Measurements from ENCODE around the gene SYT8. TPM values are rescaled to one million over a fixed set of nuclear protein-coding genes. Genes with fewer than 3 reads are reported as not detected.

The SYT8 gene
- total and polyA plus RNA-seq, 11 donors: 0.08 TPM; not detected in 10

DNA sequence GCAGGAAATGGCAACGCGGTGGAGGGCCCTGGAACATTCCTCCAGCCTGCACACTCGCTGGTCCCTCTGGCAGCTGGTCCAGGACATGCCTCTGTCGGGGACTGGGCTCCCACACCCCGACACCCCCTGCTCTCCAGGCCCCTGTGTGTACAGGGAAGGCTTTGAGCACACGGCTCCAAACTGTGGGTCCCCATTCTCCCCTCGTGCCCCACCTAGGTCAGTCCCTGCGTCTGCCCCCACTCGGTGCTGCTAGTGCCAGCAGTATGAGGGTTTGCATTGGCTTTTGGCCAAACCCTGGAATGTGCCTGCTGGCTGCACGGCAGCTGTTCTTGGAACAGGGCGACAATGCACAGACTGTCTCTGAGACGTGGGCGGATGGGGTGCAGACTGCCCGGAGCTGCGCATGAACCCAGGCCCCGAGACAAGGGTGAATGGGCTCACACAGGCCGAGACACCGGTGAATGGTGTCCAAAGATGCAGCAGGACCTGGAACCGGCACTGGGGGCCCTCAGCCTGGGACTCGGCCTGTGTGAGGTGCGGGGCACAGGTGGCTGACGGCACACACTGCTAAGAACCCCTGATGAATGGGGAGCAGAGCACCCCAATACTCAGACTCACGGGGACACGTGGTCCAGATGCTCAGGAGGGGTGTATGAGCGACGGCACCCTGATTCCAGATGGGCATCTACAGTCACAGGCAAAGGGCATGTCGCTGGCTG, 7.5 kb upstream of the SYT8 start:
- ATAC-seq (peak; percentile 63 to 81 (median 76)), DNase-seq (peak in 4 of 5 donors; percentile 72 to 82 (median 73))
- H3K27ac ChIP-seq: peak overlapping the region in 6 of 12 donors; percentile 20 to 60 (median 38)
- intact Hi-C loops (cut with DNase I): loop anchor here in 2 of 10 donors (5.0 to 10.0 kb wide), 2 partner anchors 52 to 65 kb away; partner anchors contain the start of gene CTSD (in 1 of the 2)
- WGBS, 4 donors: 44 to 52% (median 49%) methylated on average over 18 to 27 of the region's 27 CpGs
- no peak for TF ChIP-seq POLR2A (IDR thresholded peaks at IDR 0.05)
- TF ChIP-seq, protein P1, sequence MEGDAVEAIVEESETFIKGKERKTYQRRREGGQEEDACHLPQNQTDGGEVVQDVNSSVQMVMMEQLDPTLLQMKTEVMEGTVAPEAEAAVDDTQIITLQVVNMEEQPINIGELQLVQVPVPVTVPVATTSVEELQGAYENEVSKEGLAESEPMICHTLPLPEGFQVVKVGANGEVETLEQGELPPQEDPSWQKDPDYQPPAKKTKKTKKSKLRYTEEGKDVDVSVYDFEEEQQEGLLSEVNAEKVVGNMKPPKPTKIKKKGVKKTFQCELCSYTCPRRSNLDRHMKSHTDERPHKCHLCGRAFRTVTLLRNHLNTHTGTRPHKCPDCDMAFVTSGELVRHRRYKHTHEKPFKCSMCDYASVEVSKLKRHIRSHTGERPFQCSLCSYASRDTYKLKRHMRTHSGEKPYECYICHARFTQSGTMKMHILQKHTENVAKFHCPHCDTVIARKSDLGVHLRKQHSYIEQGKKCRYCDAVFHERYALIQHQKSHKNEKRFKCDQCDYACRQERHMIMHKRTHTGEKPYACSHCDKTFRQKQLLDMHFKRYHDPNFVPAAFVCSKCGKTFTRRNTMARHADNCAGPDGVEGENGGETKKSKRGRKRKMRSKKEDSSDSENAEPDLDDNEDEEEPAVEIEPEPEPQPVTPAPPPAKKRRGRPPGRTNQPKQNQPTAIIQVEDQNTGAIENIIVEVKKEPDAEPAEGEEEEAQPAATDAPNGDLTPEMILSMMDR (IDR thresholded peaks at IDR 0.05): no peak
- peaks cover 0 to 17% (median 0%) of the 10 kb centered on the region in 9 donors for H3K27me3 ChIP-seq
- no peak overlapping the region for H3K4me3 ChIP-seq
- peaks cover 0 to 18% (median 12%) of the 10 kb centered on the region in 12 donors for H3K4me1 ChIP-seq
- H3K9me3 ChIP-seq: no peaks in the 10 kb centered on the region
- no peaks in the 10 kb centered on the region for H3K36me3 ChIP-seq

DNA sequence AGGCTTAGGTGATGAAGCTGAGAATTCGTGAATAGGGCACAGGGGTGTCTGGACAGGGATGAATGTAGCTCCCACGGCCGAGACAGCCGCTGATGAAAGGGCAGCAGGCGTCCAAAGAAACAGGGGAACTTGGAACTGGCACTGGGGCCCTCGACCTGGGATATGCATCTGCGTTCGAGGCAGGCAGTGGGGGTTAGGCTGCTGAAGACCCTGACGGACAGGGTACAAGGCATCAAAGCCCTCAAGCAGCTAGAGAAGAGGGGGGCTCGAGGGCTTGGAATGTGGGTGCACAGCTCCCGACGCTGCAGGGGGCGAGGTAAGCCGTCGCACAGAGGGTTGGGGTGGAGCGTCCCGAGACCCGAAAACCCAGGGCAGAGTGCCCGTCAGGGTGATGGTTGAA, 6.9 kb upstream of the SYT8 start:
- intact Hi-C loops (cut with DNase I): loop anchor here in 2 of 10 donors (5.0 to 10.0 kb wide), 2 partner anchors 53 to 66 kb away; partner anchors contain the start of gene CTSD (in 1 of the 2)
- TF ChIP-seq POLR2A (IDR thresholded peaks at IDR 0.05): no peak
- TF ChIP-seq, protein P1 (IDR thresholded peaks at IDR 0.05): no peak
- Histone ChIP-seq H3K27ac (no peak overlapping the region), H3K4me3 (no peak overlapping the region), H3K36me3 (no peaks in the 10 kb centered on the region), H3K4me1 (peaks cover 0 to 23% (median 15%) of the 10 kb centered on the region in 12 donors), H3K9me3 (no peaks in the 10 kb centered on the region), H3K27me3 (peaks cover 0 to 18% (median 0%) of the 10 kb centered on the region in 9 donors)
- DNase-seq (peak in 1 of 5 donors; percentile 54), ATAC-seq (no peak)
- 75 to 85% (median 80%) methylated on average over 19 of the region's 19 CpGs for WGBS, 4 donors

- Histone ChIP-seq H3K9me3 (no peaks in the 10 kb centered on the region), H3K4me1 (peaks cover 0 to 23% (median 15%) of the 10 kb centered on the region in 12 donors), H3K27me3 (peaks cover 0 to 18% (median 0%) of the 10 kb centered on the region in 9 donors), H3K4me3 (no peak overlapping the region), H3K36me3 (no peaks in the 10 kb centered on the region), H3K27ac (no peak overlapping the region)
- DNase-seq: peak in 1 of 5 donors; percentile 11
- TF ChIP-seq POLR2A (IDR thresholded peaks at IDR 0.05): no peak
- TF ChIP-seq, protein P1 (IDR thresholded peaks at IDR 0.05): no peak
- no peak for ATAC-seq
- intact Hi-C loops (cut with DNase I): loop anchor here in 2 of 10 donors (5.0 to 10.0 kb wide), 2 partner anchors 54 to 66 kb away; partner anchors contain the start of gene CTSD (in 1 of the 2)
- WGBS, 4 donors: 80 to 84% (median 82%) methylated on average over 12 of the region's 12 CpGs
Observed at GRCh38 chr11:1828542-1828941, 6.2 kb upstream of the SYT8 start.
